ENCODE results near the gene MMD. TPM values are rescaled to one million over a fixed set of nuclear protein-coding genes. Genes with fewer than 3 reads are reported as not detected.

The MMD gene
- total and polyA plus RNA-seq, 11 donors = 8.2 to 25.0 (median 12.4) TPM

DNA sequence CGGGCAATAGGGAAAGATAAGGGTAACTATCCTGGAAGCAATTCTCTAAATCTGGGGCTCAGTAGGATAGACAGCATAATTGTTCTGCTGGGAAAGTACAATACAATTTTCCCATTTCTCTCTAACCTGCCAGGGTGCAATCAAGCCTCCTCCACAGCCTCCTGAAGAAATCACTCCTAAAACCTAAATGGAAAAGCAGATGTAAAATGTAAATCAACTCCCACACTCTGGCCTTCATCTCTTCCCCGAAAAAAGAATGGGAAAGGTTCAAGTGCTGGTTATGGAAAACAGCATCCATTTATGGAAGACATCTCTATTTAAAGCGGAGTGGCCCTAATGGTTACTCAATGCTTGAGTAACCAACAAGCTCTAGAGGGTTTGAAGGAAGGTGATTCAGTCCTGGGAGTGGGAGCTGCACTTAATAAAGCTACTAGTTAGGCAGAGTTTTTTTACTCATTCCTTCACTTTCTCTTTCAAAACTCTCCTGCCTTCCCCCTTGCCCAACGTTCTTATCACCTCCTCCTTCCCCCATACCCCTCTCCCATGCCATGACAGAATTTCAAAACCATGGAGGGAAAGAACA is 5.1 kb downstream of the MMD start:
- Histone ChIP-seq H3K27me3 (no peaks in the 10 kb centered on the region), H3K36me3 (peaks cover 0 to 27% (median 20%) of the 10 kb centered on the region in 9 donors), H3K4me1 (peaks cover 0 to 44% (median 21%) of the 10 kb centered on the region in 12 donors), H3K4me3 (no peak overlapping the region), H3K27ac (peak overlapping the region; percentile 41 to 96 (median 70)), H3K9me3 (no peaks in the 10 kb centered on the region)
- DNase-seq (no peak), ATAC-seq (peak in 1 of 4 donors; percentile 1)
- WGBS, 4 donors = 41 to 48% (median 45%) methylated on average over 4 of the region's 4 CpGs
- intact Hi-C loops (cut with DNase I) = loop anchor here in 6 of 10 donors (5.0 to 10.0 kb wide), 6 partner anchors 62 to 338 kb away; partner anchors contain the start of genes SMIM36 (in 3 of the 6), HLF (in 1 of the 6) and PCTP (in 1 of the 6)
- no peak for TF ChIP-seq POLR2A (IDR thresholded peaks at IDR 0.05)
- TF ChIP-seq, protein P1, sequence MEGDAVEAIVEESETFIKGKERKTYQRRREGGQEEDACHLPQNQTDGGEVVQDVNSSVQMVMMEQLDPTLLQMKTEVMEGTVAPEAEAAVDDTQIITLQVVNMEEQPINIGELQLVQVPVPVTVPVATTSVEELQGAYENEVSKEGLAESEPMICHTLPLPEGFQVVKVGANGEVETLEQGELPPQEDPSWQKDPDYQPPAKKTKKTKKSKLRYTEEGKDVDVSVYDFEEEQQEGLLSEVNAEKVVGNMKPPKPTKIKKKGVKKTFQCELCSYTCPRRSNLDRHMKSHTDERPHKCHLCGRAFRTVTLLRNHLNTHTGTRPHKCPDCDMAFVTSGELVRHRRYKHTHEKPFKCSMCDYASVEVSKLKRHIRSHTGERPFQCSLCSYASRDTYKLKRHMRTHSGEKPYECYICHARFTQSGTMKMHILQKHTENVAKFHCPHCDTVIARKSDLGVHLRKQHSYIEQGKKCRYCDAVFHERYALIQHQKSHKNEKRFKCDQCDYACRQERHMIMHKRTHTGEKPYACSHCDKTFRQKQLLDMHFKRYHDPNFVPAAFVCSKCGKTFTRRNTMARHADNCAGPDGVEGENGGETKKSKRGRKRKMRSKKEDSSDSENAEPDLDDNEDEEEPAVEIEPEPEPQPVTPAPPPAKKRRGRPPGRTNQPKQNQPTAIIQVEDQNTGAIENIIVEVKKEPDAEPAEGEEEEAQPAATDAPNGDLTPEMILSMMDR (IDR thresholded peaks at IDR 0.05) = no peak

DNA sequence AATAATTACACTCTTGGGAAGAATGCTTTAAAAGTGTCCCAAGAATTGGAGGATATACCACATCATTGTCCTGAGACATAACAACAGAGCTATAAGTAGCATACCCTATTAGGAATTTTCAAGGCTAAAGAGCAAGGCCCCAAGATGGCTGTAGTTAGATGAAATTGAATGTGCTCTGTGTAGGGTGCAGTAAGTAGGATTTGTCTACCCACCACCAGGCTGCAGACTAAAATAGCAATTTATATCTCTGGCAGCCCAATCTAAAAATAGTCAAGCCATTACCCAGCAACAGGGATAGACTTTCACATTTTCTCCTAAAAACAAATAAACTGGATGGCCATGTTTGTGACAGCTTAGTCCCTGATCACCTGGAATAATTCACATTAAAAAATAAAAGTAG is 5.6 kb downstream of the MMD start:
- Histone ChIP-seq H3K27me3 (no peaks in the 10 kb centered on the region), H3K4me3 (no peak overlapping the region), H3K36me3 (peaks cover 0 to 33% (median 25%) of the 10 kb centered on the region in 9 donors), H3K27ac (peak overlapping the region; percentile 41 to 96 (median 70)), H3K4me1 (peaks cover 0 to 49% (median 22%) of the 10 kb centered on the region in 12 donors), H3K9me3 (no peaks in the 10 kb centered on the region)
- TF ChIP-seq POLR2A (IDR thresholded peaks at IDR 0.05) = no peak
- TF ChIP-seq, protein P1 (IDR thresholded peaks at IDR 0.05) = peak in 6 of 12 donors; percentile 7 to 29 (median 17)
- intact Hi-C loops (cut with DNase I) = loop anchor here in 6 of 10 donors (5.0 to 10.0 kb wide), 6 partner anchors 61 to 339 kb away; partner anchors contain the start of genes SMIM36 (in 3 of the 6), HLF (in 1 of the 6) and PCTP (in 1 of the 6)
- DNase-seq = no peak
- peak; percentile 62 to 75 (median 69) for ATAC-seq

DNA sequence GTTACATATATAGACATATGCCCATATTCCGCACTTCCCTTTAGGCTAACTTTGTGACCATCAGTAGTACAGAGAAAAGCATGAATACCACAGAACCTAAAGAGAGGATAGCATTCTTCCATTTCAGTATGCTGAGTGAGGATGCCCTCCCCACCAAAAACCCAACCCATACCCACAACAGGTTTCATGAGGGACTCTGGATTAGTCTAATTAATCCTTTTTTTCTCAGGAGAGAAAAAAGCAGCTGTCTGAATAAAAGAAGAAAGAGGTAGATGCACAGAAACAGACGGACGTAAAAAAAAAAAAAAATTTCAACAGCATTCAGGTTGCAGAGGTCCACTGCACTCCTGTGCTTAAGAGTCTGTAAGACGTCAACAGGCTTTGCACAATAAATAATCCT is 6.7 kb downstream of the MMD start:
- no peak for DNase-seq
- TF ChIP-seq, protein P1 (IDR thresholded peaks at IDR 0.05) = no peak
- TF ChIP-seq POLR2A (IDR thresholded peaks at IDR 0.05) = no peak
- Histone ChIP-seq H3K27ac (peak overlapping the region in 10 of 12 donors; percentile 53 to 96 (median 75)), H3K9me3 (no peaks in the 10 kb centered on the region), H3K4me3 (no peak overlapping the region), H3K36me3 (peaks cover 0 to 43% (median 35%) of the 10 kb centered on the region in 9 donors), H3K27me3 (no peaks in the 10 kb centered on the region), H3K4me1 (peaks cover 0 to 52% (median 20%) of the 10 kb centered on the region in 12 donors)
- WGBS, 4 donors = 75 to 80% (median 80%) methylated on average over 4 of the region's 4 CpGs
- intact Hi-C loops (cut with DNase I) = loop anchor here in 7 of 10 donors (5.0 to 10.0 kb wide), 6 partner anchors 60 to 340 kb away; partner anchors contain the start of genes SMIM36 (in 4 of the 7), HLF (in 1 of the 7) and PCTP (in 1 of the 7)
- no peak for ATAC-seq

DNA sequence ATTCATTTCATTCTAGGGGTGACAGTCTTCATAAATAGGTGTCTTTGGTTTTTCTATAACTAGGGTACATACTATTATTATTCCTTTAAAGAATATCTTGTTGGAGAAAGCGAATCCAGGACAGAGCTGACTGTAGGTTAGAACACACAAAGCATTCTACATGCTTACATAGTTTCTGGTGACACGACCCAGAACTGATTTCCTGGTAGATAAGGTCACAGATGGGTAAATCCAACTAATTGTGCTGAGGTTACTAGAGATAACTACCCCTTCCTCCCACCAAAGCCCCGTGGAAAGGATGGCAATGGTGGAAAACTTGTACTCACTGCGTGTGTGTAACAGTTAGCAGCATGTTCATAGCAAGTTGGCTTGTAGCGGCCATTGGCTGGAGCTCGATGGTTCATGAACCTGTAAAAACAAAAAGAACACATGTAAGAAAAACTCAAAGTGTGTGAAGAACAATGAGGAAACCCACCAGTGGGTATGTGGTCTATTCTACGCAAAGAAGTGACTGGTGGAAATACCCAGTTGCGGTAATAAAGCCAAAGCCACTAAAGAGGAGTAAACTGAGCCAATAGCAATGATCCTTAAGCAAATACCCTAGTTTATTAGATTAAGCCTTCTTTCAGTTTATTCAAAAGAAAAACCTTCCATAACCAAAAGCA is 7.7 kb downstream of the MMD start:
- intact Hi-C loops (cut with DNase I) = loop anchor here in 5 of 10 donors (5.0 to 10.0 kb wide), 6 partner anchors 59 to 341 kb away; partner anchors contain the start of genes SMIM36 (in 2 of the 5), HLF (in 1 of the 5) and PCTP (in 1 of the 5)

More for the DNA sequence above, 7.7 kb downstream of the MMD start:
- TF ChIP-seq, protein P1 (IDR thresholded peaks at IDR 0.05) = no peak
- no peak for TF ChIP-seq POLR2A (IDR thresholded peaks at IDR 0.05)
- Histone ChIP-seq H3K36me3 (peaks cover 0 to 53% (median 45%) of the 10 kb centered on the region in 9 donors), H3K4me1 (peaks cover 0 to 44% (median 15%) of the 10 kb centered on the region in 12 donors), H3K9me3 (no peaks in the 10 kb centered on the region), H3K27me3 (no peaks in the 10 kb centered on the region), H3K27ac (no peak overlapping the region), H3K4me3 (no peak overlapping the region)
- ATAC-seq (no peak), DNase-seq (no peak)
- 91 to 93% (median 91%) methylated on average over 8 of the region's 8 CpGs for WGBS, 4 donors

Measured in heart left ventricle (tissue), 16 donors.